Fibroblast of lung (primary cell): ENCODE data around the gene CCDC3. TPM values are rescaled to one million over a fixed set of nuclear protein-coding genes. Genes with fewer than 3 reads are reported as not detected.

Experiments
- DNase-seq, 2 donors: peaks; one replicate each; pipeline versions ENCODE4 v3.0.0 to v3.0.0-alpha.2; 2010; ENCODE audit warnings: low read depth in 2 of 2
- H2AFZ ChIP-seq: 2 replicates; pipeline ENCODE4 v1.5.1; 2012; ENCODE audit warnings: low read length, control low read depth, inconsistent platforms
- H3K27ac ChIP-seq: 2 replicates; pipeline ENCODE4 v1.5.1; 2011; ENCODE audit warnings: low read length, control low read depth; ENCODE audit not compliant: insufficient read depth
- H3K27me3 ChIP-seq: 2 replicates; pipeline ENCODE4 v1.5.1; 2011; ENCODE audit warnings: mild to moderate bottlenecking, low read length; ENCODE audit not compliant: control insufficient read depth, insufficient read depth
- H3K36me3 ChIP-seq: 2 replicates; pipeline ENCODE4 v1.5.1; 2011; ENCODE audit warnings: low read length; ENCODE audit not compliant: control insufficient read depth, insufficient read depth
- H3K4me1 ChIP-seq: 2 replicates; pipeline ENCODE4 v1.5.1; 2011; ENCODE audit warnings: low read length; ENCODE audit not compliant: control insufficient read depth, insufficient read depth; ENCODE audit errors: extremely low read depth
- H3K4me2 ChIP-seq: 2 replicates; pipeline ENCODE4 v1.5.1; 2011; ENCODE audit warnings: low read length, control low read depth; ENCODE audit not compliant: insufficient read depth; ENCODE audit errors: extremely low read depth
- H3K4me3 ChIP-seq, 4 experiments: fragments of 200-600 bp in 1 of 4; sonication (generic) in 1 of 4; replicated peaks in 1 of 4; 2 replicates each; pipeline ENCODE4 v1.5.1; 2011 to 2016; ENCODE audit warnings: low read length in 4 of 4, low read depth in 3 of 4, mild to moderate bottlenecking in 3 of 4, control low read depth in 2 of 4, inconsistent platforms in 1 of 4, mixed read lengths in 1 of 4; ENCODE audit not compliant: insufficient read depth in 1 of 4; ENCODE audit errors: control extremely low read depth in 1 of 4
- H3K79me2 ChIP-seq: 2 replicates; pipeline ENCODE4 v1.5.1; 2012; ENCODE audit warnings: mild to moderate bottlenecking, low read length, inconsistent platforms; ENCODE audit not compliant: control insufficient read depth, insufficient read depth
- H3K9ac ChIP-seq: 2 replicates; pipeline ENCODE4 v1.5.1; 2011; ENCODE audit warnings: mild to moderate bottlenecking, low read length, control low read depth; ENCODE audit not compliant: insufficient read depth
- H3K9me3 ChIP-seq: 2 replicates; pipeline ENCODE4 v1.5.1; 2012; ENCODE audit warnings: low read depth, low read length; ENCODE audit not compliant: control insufficient read depth, insufficient read depth
- H4K20me1 ChIP-seq: 2 replicates; pipeline ENCODE4 v1.5.1; 2011; ENCODE audit warnings: low read length; ENCODE audit not compliant: control insufficient read depth, insufficient read depth; ENCODE audit errors: extremely low read depth
- EZH2 ChIP-seq: IDR thresholded peaks from 2 replicates; pipeline ENCODE4 v1.5.1; 2012; ENCODE audit warnings: low read length, control low read depth, mild to moderate bottlenecking; ENCODE audit errors: missing control alignments
- polyA plus RNA-seq, 2 donors: library from polyadenylated mRNA; depleted of rRNA in 1 of 2; stranded (reverse) in 1 of 2; unstranded in 1 of 2; fragments of >200 nt; gene quantifications; 2 replicates each; pipeline ENCODE4 v1.2.1, GENCODE V29; 2011 to 2012; ENCODE audit warnings: missing spikeins in 1 of 2
- total RNA-seq: library from RNA; depleted of rRNA; stranded (reverse); fragments of >200 nt; gene quantifications from 2 replicates; pipeline ENCODE4 v1.2.1, GENCODE V29; 2014
- TF ChIP-seq, protein P1 (sequence below), 2 donors: IDR thresholded peaks in 1 of 2; conservative IDR thresholded peaks in 1 of 2; 1 replicate in 1 of 2; 2 replicates in 1 of 2; pipeline ENCODE4 v1.5.1; 2011 to 2012; ENCODE audit warnings: low read length in 2 of 2, control low read depth in 1 of 2, inconsistent platforms in 1 of 2, low read depth in 1 of 2, mild to moderate bottlenecking in 1 of 2

CCDC3 gene
- total and polyA plus RNA-seq, 2 donors (not counting 1 experiment from before 2014, with no cell fraction given) = 0.33 to 0.65 TPM

DNA sequence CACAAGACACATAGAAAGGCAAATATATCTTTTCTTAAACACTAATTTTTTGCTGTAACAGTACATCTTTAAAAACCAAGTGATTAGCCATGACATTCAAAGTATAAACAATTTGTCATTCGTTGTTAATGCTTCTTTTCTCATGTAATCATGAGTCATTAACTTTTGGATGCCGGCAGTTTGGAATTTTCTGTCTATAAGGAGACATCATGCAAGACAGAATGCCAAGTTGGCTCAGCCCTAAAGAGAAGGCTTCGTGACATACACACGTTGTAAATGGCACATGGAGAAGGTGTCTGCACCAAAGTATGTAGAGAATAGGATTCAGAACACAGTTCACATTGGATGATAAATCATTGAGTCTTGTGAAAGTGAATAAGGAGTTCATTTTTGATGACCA, 35.9 kb downstream of the CCDC3 start:
- Histone ChIP-seq H2AFZ (no peak overlapping the region), H3K27me3 (no peaks in the 10 kb centered on the region), H3K9ac (no peak overlapping the region), H3K4me2 (peak overlapping the region; percentile 23), H3K4me1 (no peaks in the 10 kb centered on the region), H3K4me3 (no peak overlapping the region), H3K9me3 (no peaks in the 10 kb centered on the region), H3K36me3 (no peaks in the 10 kb centered on the region), H4K20me1 (no peaks in the 10 kb centered on the region), H3K79me2 (no peaks in the 10 kb centered on the region), H3K27ac (no peak overlapping the region)
- DNase-seq = peak; percentile 53 to 55
- no peak for TF ChIP-seq EZH2
- TF ChIP-seq, protein P1, sequence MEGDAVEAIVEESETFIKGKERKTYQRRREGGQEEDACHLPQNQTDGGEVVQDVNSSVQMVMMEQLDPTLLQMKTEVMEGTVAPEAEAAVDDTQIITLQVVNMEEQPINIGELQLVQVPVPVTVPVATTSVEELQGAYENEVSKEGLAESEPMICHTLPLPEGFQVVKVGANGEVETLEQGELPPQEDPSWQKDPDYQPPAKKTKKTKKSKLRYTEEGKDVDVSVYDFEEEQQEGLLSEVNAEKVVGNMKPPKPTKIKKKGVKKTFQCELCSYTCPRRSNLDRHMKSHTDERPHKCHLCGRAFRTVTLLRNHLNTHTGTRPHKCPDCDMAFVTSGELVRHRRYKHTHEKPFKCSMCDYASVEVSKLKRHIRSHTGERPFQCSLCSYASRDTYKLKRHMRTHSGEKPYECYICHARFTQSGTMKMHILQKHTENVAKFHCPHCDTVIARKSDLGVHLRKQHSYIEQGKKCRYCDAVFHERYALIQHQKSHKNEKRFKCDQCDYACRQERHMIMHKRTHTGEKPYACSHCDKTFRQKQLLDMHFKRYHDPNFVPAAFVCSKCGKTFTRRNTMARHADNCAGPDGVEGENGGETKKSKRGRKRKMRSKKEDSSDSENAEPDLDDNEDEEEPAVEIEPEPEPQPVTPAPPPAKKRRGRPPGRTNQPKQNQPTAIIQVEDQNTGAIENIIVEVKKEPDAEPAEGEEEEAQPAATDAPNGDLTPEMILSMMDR (conservative IDR thresholded peaks at IDR 0.05 in 1 of 2, IDR thresholded peaks at IDR 0.05 in 1 of 2; ENCODE audit: low read depth in 1 of 2, low read length in 2 of 2) = no peak

DNA sequence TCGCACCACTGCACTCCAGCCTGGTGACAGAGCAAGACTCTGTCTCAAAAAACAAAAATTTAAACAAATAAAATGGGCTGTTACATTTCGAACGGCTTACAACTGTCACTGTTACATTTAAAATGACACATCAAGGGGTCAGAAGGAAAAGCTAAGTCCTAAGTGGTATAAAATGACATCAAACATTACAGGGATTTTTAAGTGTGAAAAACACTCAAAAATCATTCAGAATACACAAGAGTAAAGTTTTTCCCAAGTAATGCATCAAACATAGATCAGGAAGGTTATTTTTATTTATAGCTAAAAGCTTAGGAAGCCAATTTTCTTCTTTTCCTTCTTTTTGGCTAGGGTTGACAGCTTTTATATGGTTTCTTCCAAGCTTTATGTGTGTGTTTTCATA, 39.0 kb downstream of the CCDC3 start:
- Histone ChIP-seq H3K9me3 (no peaks in the 10 kb centered on the region), H3K4me2 (no peak overlapping the region), H3K9ac (no peak overlapping the region), H3K4me1 (no peaks in the 10 kb centered on the region), H3K27me3 (no peaks in the 10 kb centered on the region), H3K36me3 (no peaks in the 10 kb centered on the region), H4K20me1 (no peaks in the 10 kb centered on the region), H3K4me3 (no peak overlapping the region), H2AFZ (no peak overlapping the region), H3K27ac (no peak overlapping the region), H3K79me2 (no peaks in the 10 kb centered on the region)
- no peak for TF ChIP-seq EZH2
- TF ChIP-seq, protein P1 (conservative IDR thresholded peaks at IDR 0.05 in 1 of 2, IDR thresholded peaks at IDR 0.05 in 1 of 2; ENCODE audit: low read depth in 1 of 2, low read length in 2 of 2) = no peak
- DNase-seq = no peak

DNA sequence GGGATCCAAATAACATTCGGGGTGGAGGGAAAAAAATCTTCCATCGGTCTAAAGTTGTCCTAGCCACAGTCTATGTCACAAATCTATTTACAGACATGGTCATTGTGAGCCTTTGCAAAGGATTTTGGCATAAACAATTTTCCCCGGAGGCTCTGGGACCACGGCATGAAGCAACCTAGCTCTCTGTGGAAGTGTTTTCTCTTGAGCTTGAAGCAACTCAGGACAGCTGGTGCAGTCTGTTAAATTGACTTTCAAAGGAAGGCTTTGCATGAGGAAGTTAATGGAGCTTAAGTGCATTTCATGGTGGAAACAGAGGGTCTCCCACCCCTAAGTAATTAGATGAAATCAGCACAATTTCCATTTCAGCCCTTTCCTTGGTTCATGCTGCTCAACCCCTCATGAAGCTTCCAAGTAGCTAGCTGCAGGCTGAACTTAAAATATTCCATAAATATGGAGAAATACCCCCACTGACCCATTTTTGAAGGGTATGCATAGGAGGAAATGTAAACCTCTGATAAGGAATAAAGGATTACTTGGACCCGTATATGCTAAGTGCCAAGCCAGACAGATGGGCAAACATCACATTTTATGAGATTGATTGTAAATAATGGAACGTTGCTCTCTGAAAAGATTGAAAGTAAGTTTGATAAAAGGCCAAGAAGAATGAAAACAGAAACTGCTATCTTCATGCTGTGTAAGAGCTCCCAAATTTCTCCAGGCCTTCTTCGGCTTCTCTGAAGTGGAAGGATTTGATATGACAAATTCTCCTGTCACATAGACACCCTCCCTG, 39.9 kb downstream of the CCDC3 start:
- Histone ChIP-seq H3K27me3 (no peaks in the 10 kb centered on the region), H4K20me1 (no peaks in the 10 kb centered on the region), H3K36me3 (no peaks in the 10 kb centered on the region), H3K9ac (no peak overlapping the region), H3K9me3 (no peaks in the 10 kb centered on the region), H2AFZ (no peak overlapping the region), H3K27ac (no peak overlapping the region), H3K4me2 (no peak overlapping the region), H3K4me3 (no peak overlapping the region), H3K79me2 (no peaks in the 10 kb centered on the region), H3K4me1 (no peaks in the 10 kb centered on the region)
- DNase-seq = no peak
- TF ChIP-seq, protein P1 (conservative IDR thresholded peaks at IDR 0.05 in 1 of 2, IDR thresholded peaks at IDR 0.05 in 1 of 2; ENCODE audit: low read depth in 1 of 2, low read length in 2 of 2) = no peak
- TF ChIP-seq EZH2 = no peak
